Suprapubic skin (tissue), 4 donors: ENCODE results near the gene TLX1.

ENCODE experiments used
- POLR2A ChIP-seq, 2 donors: fragments of 450-650 bp; IDR thresholded peaks; one replicate each; pipeline ENCODE4 v1.6.1; 2017; ENCODE audit warnings: antibody characterized with exemption in 2 of 2, mild to moderate bottlenecking in 2 of 2, moderate library complexity in 2 of 2
- POLR2AphosphoS5 ChIP-seq, 3 donors: sonication (generic); formaldehyde crosslinking; IDR thresholded peaks; one replicate each; pipeline ENCODE4 v1.6.1; 2017; ENCODE audit warnings: antibody characterized with exemption in 3 of 3
- TF ChIP-seq, protein P1 (sequence below), 2 donors: fragments of 200-600 bp in 1 of 2; fragments of 450-650 bp in 1 of 2; sonication (generic) in 1 of 2; IDR thresholded peaks; one replicate each; pipeline ENCODE4 v1.5.1; 2016 to 2019; ENCODE audit warnings: antibody characterized with exemption in 2 of 2, mild to moderate bottlenecking in 1 of 2, moderate library complexity in 1 of 2

DNA sequence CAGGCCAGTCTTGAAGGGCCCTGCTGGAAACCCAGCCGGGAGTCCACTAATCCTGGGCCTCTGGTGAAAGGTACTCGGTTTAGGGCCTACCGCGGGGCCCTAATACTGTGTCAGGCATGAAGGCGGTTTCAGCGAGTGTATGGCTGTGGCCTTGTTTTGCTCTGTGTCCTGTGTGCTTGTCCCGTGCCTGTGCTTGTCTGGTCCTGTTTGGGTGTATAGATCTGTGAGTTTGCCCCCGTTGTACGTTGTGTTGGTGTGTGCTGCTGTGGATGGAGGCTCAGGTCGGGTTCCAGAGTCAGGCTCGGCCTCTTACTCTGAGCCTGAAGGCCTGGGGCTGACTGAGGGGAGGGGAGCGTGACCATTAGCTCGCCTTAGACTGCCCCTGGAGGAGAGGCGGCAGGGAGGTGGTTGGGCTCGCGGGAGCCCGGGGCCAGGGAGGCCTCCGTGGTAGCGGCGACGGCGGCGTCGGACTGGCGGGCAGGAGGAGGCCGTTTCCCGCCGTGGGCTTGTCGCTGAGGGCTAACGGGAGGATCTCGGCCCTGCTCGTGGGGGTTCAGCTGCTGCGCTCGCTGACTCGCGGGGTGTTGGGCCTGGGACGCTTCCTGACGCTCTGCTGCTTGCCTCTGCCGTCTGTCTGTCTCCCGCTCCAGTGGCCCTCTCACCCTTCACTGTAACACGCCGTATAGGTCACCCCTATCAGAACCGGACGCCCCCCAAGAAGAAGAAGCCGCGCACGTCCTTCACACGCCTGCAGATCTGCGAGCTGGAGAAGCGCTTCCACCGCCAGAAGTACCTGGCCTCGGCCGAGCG lies 2.6 kb downstream of the TLX1 start:
- TF ChIP-seq POLR2AphosphoS5 (IDR thresholded peaks at IDR 0.05), result no peak
- no peak for TF ChIP-seq POLR2A (IDR thresholded peaks at IDR 0.05)
- TF ChIP-seq, protein P1, sequence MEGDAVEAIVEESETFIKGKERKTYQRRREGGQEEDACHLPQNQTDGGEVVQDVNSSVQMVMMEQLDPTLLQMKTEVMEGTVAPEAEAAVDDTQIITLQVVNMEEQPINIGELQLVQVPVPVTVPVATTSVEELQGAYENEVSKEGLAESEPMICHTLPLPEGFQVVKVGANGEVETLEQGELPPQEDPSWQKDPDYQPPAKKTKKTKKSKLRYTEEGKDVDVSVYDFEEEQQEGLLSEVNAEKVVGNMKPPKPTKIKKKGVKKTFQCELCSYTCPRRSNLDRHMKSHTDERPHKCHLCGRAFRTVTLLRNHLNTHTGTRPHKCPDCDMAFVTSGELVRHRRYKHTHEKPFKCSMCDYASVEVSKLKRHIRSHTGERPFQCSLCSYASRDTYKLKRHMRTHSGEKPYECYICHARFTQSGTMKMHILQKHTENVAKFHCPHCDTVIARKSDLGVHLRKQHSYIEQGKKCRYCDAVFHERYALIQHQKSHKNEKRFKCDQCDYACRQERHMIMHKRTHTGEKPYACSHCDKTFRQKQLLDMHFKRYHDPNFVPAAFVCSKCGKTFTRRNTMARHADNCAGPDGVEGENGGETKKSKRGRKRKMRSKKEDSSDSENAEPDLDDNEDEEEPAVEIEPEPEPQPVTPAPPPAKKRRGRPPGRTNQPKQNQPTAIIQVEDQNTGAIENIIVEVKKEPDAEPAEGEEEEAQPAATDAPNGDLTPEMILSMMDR (IDR thresholded peaks at IDR 0.05), result no peak
